GM10266 (cell line): ENCODE measurements around the gene TMEFF2.

Experiments used
- DNase-seq: peaks from one replicate; pipeline ENCODE4 v3.0.0; 2012; ENCODE audit errors: extremely low spot score
- CTCF ChIP-seq: IDR thresholded peaks from 2 replicates; pipeline ENCODE4 v1.5.1; 2012; ENCODE audit warnings: mild to moderate bottlenecking, low read depth; ENCODE audit not compliant: control insufficient read depth, insufficient read depth; ENCODE audit errors: missing control alignments

TMEFF2 gene

GRCh38 chr2:192042126-192042525 lies 152.6 kb downstream of the TMEFF2 start:
- no peak for DNase-seq
- no peak for TF ChIP-seq CTCF

GRCh38 chr2:192038110-192038509 lies 156.6 kb downstream of the TMEFF2 start:
- no peak for DNase-seq
- TF ChIP-seq CTCF, result no peak

GRCh38 chr2:192035731-192036442 lies 158.8 kb downstream of the TMEFF2 start:
- no peak for DNase-seq
- TF ChIP-seq CTCF, result no peak

GRCh38 chr2:192030856-192031255 lies 163.9 kb downstream of the TMEFF2 start:
- no peak for TF ChIP-seq CTCF
- no peak for DNase-seq

- DNase-seq, result no peak
- no peak for TF ChIP-seq CTCF
Measured at GRCh38 chr2:192030289-192030688, 164.4 kb downstream of the TMEFF2 start.

- peak; percentile 16 for TF ChIP-seq CTCF
- no peak for DNase-seq
Measured at GRCh38 chr2:192029089-192029488, 165.6 kb downstream of the TMEFF2 start.

- TF ChIP-seq CTCF, result no peak
- no peak for DNase-seq
Measured at GRCh38 chr2:192026825-192027120, 168.0 kb downstream of the TMEFF2 start.
